ENCODE results near the gene CCDC150.
"Not testable (repeated sequence)": the region's sequence is repeated elsewhere in the genome, so short reads cannot be mapped to it uniquely, and the experiment has no call there.

CCDC150 gene

DNA sequence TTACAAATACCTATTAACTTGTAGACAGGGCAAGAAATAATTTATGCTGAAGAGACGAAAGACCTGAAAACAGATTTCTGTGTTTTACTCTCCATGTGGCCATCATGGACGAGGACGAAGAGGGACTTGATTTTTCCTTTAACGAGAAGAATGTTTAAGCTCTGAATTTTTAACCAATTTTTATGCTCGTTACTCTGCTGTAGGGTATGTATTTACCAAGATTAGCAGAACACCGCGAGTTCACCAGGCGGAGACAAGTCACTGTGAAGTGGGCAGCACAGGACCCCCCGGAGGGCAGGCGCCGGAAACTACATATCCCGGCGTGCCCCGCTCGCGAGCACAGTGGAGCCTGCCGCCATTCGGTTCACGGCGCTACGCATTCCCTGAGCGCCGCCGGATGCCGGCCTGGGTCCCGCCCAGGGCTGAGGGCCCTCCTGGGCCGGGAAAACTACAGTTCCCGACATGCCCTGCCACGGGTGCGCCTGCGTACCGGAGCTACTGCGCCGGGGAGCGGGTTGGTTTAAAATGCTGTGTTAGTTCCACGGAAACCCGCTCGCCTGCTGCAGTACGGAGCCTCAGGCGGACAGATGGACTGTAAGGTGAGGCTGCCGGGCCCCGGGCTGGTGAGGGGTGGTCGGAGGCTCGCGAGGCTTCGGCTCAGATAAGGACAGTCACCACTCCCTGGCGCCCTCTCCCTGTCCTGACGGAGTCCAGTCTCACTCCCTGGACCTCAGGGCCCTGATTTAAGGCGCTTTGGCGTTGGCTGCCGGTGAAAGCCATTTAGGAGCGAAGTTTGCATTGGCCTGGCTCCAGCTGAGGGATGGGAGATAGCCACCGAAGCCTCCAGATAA is at the start of gene CCDC150:
TSS of gene CCDC150 (plus strand) at position 536 of the 851 bp plus-strand sequence. CDS start at position 588, 52 bp downstream.
- DNase-seq (ENCODE audit: low spot score), result peak; percentile 96

DNA sequence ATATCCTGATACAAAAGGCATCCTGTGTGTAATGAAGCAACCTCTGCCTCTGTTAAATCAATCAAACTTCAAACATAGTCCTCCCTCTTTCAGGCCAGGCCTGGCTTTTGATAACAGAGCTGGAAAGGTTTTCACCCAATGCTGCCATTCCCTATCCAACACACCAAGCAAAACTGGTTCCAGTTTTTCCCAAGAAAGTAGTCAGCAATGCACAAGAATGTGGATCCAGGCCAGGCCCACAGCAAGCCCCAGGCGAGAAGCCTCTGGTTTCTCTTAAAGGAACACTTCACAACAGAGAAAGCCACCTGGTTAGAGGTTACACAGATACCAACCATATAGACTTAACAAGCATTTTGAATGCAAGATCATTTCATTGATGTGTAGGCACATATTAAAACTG is 49.2 kb upstream of the CCDC150 start:
- DNase-seq (ENCODE audit: low spot score), result no peak

- no peak for DNase-seq (ENCODE audit: low spot score)
Observed at GRCh38 chr2:196591004-196591403, 48.5 kb upstream of the CCDC150 start.

DNA sequence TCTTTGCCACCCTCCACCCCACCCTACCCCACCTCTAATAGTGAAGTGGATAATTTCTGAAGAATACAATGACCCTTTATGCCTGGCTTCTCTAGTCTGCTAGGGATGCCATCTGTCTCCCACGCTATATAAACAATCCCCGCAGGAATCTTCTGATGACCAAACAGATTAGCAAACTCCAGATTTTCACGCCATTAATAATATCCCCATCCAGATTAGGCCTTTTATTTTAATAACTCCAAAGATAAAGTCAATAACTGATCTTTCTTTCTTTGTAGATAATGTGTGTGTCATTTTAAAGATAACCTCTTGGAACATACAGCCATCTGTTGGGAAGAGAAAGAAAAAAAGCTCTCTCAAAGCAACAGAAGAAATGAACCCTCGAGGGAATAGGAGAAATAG is 47.9 kb upstream of the CCDC150 start:
- no peak for DNase-seq (ENCODE audit: low spot score)

DNA sequence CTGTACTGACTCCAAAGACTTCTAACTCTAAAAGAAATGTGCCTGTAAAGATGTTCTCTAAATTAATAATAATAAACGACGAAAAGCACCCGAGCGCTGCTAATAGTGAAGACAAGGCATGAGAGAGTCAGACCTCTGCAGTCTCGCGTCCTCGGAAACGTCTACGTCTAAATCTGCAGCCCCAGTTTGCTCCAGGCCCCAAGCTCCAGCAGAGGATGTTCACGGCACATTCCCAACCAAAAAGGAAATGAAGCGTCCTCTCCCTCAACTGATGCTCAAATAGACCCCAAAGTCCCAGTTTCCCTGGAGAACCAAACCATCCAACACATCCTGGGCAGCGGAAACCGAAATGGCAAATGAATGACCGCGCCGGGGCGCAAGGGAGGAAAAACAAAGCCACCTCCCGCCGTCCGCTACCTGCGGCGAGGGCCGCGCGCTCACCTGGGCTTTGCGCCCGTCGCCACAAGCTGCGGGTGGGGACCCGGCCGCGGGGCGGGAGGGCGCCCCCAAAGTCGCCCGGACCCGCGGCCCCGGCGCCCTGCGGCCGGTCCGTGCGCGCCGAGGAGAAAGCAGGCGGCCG is 47.1 kb upstream of the CCDC150 start:
- no peak for DNase-seq (ENCODE audit: low spot score)

DNA sequence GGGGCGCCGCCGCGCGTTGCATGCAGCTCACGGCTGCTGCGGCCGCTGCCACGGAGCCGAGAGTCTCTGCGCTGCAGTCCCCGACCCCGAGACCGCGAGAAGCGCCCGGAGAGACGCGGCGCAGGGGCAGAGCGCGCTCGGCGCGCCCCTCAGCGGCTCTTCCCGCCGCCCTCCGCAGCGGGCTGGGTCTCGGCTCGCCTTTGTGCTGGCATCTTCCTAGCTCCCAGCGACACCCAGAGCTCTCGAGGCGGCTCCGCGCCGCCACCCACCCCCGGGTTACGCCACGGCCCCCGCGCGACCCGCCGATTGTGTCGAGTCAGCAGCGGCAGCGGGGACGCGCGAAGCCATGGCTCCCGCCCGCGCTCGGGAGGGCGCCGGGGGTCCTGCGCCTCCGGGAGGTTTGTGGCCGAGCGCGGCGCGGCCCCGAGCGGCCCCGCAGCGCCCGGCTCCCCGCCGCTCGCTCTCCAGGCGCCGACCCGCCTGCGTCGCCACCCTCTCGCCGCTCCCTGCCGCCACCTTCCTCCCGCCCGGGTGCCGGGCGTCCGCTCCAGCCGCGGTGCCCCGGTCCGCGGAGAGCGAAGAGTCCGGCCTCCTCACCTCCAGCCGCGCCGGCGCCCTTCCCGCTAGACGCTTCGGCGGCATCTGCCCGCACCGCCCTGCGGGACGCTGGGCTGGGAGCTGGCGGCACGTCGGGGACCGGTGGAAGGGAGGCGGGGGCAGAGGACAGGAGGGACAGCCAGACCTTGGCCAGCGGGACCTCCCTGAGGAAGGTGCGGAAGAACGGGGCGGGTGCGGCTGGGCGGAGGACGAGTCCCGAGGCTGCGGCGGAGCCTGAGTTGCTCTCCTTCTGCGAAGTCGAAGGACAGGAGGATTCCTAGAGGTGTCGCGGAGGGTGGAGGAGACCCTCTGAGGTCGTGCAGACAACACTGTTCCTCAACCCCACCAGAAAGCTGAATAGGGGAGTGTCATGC is 46.3 kb upstream of the CCDC150 start, which contains the start of gene HECW2:
TSS of gene HECW2 (minus strand) at position 644 of the 971 bp plus-strand sequence.
- DNase-seq (ENCODE audit: low spot score), result peak; percentile 38

DNA sequence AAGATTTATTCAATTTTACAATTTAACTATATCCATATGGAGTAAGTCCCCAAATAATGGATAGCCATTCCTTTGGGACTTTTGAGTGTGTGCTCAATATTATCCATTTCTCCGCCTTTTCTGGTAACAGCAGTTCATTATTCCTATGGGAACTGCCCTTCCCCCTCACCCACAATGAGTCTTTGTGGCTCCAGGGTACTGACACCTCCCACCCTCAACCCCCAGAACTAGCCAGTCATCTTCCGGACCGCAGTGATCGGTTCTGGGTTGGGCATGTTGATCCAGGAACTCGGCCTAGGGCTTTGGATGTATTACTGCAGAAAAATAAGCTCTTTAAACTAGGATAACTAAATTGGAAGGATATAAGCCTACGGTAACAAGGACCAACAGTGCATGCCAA is 45.4 kb upstream of the CCDC150 start:
- no peak for DNase-seq (ENCODE audit: low spot score)

GRCh38 chr2:196597531-196597930 is 42.0 kb upstream of the CCDC150 start:
- no peak for DNase-seq (ENCODE audit: low spot score)

GRCh38 chr2:196598412-196598811 is 41.1 kb upstream of the CCDC150 start:
- DNase-seq (ENCODE audit: low spot score), result no peak

GRCh38 chr2:196598846-196599245 is 40.7 kb upstream of the CCDC150 start:
- no peak for DNase-seq (ENCODE audit: low spot score)

DNA sequence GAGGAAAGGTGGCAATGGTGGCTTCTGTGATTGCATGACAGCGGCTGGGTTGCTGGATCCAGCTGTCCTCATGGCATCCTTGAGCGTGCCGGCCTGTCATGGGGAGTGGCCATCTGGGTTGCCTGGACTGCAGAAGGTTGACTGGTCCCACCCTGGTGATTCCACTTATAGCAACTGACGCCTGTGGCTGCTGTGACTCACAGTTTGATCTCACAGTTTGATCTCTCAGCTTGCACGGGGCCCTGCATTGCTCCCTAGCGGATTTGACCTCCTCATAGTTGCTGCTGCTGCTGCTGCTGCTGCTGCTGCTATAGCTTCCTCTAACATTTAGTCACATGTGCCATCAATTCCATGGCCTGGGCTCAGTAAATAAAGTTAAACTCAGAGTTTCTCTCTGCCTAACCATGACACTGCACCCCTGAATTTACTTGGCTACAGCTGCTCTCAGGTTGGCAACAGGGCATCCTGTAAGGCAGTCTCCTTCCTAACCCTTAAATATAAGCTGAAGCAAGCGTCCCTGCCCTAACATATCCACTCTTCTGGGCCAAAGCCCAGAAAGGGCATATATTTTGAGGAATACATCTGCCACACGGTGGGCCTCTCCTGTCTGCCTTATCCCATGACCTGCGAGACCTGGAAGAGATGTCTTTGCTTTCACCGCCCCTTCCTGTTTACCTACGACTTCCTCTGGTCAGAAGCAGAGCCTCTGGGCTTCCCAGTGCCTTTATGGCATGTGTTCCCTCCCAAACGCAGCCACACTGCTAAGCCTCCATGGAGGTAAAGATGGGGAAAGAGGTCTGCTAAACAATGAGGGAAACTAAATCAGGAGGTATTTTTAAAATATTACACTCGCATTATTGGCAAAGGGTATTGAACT is 37.8 kb upstream of the CCDC150 start:
- no peak for DNase-seq (ENCODE audit: low spot score)

DNA sequence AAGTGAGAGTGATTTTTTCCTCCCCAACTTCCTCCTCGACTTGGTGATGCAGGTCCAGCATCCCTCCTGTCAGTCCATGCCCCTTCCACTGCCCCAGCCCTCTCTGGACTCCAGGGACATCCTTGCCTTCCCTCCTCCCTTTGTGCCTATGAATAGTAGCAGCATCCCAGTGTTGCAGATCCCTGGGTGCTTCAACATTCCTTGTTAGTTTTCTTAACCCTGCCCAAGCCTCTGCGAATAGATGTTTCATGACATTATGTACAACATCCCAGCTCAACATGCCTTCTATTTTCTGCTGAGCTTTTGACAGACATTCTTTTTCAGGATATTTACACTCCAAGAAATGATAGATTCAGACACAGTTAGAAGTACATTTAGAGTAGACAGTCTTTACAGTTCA is 35.3 kb upstream of the CCDC150 start:
- DNase-seq (ENCODE audit: low spot score), result no peak

GRCh38 chr2:196606516-196606915 is 33.0 kb upstream of the CCDC150 start:
- DNase-seq (ENCODE audit: low spot score), result no peak

- DNase-seq (ENCODE audit: low spot score), result no peak
Observed at GRCh38 chr2:196607073-196607472, 32.4 kb upstream of the CCDC150 start.

- not testable (repeated sequence) for DNase-seq (ENCODE audit: low spot score)
Observed at GRCh38 chr2:196607896-196608295, 31.6 kb upstream of the CCDC150 start.

DNA sequence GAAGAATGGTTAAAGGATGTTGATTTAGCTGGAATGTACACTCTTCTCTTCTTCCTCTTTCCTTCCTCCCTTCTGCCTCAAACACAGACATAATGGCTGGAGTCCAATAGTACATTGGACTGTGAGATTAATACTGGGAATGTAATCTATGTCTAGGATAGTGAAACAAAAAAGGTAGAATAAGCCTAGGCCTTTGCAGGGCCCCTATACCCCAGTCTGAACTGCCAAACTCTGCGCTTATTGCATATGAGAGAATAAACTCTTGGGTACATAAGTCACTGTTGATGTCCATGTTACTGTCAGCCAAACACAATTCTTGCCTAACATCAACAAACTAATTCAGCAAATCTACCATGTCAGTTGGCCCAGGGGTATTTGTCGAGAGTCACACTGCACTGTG is 29.7 kb upstream of the CCDC150 start:
- DNase-seq (ENCODE audit: low spot score), result no peak

- no peak for DNase-seq (ENCODE audit: low spot score)
Observed at GRCh38 chr2:196610796-196611195, 28.7 kb upstream of the CCDC150 start.

DNA sequence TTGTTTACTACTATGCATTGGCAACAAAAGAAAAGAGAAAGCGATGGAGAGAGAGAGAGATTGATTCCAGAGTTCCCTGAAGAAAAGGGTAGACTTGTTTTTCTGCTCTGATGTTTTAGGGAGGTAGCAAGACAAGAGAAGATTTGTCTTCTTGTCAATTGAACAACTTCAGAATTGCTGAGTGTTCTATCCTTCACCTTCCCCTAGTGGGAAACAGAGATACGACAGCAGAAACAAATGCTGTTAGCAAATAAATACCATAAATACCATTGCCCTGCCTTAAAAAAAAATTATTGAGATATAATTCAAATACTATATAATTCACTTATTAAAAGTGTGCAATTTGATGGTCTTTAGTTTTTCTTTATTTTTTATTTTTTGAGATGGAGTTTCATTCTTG is 26.2 kb upstream of the CCDC150 start:
- DNase-seq (ENCODE audit: low spot score), result no peak

- DNase-seq (ENCODE audit: low spot score), result no peak
Observed at GRCh38 chr2:196617430-196617829, 22.1 kb upstream of the CCDC150 start.

DNA sequence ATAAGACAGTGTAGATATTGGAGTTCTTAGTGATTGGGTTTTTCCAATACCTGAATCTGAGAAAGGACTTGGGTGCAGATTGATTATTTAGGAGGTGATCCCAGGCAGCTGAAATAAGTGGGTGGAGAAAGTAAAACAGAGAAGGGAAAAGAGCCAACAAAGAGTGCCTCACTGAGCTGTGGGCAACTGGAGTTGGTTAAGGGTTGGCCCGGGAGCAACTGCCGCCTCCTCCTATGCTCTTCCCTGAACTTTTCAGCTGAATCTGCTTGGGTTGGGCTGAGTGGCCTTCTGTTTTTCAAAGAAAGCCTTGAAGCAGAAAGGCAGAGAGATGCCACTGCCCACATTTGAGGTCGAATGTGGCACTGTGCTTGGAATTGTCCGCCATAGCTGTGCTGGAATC is 20.9 kb upstream of the CCDC150 start:
- no peak for DNase-seq (ENCODE audit: low spot score)

GRCh38 chr2:196630531-196630930 is 9.0 kb upstream of the CCDC150 start:
- DNase-seq (ENCODE audit: low spot score), result no peak
